BJ (cell line): ENCODE data around the gene SLC25A51. TPM values are rescaled to one million over a fixed set of nuclear protein-coding genes. Genes with fewer than 3 reads are reported as not detected.

Experiments
- CTCF ChIA-PET: fragments of 350-600 bp; formaldehyde crosslinking; extraction: SDS; loops from one replicate; lab custom pipeline; 2021; ENCODE audit warnings: antibody characterized with exemption, inconsistent platforms; lab: Yijun Ruan, JAX
- POLR2A ChIA-PET: fragments of 300-600 bp; sonication (Branson Sonifier 250); formaldehyde crosslinking; extraction: SDS; loops from one replicate; lab custom pipeline; 2021; ENCODE audit warnings: antibody characterized with exemption; lab: Charles Lee
- DNase-seq: peaks from one replicate; pipeline ENCODE4 v3.0.0-alpha.2; 2011; ENCODE audit warnings: low read depth
- H3K27me3 ChIP-seq: 2 replicates; pipeline ENCODE4 v1.6.0; 2011; ENCODE audit warnings: low read length; ENCODE audit not compliant: control insufficient read depth, insufficient read depth
- H3K36me3 ChIP-seq: 2 replicates; pipeline ENCODE4 v1.5.1; 2011; ENCODE audit warnings: low read length; ENCODE audit not compliant: control insufficient read depth, insufficient read depth
- H3K4me3 ChIP-seq: 2 replicates; pipeline ENCODE4 v1.5.1; 2011; ENCODE audit warnings: low read depth, mild to moderate bottlenecking, control low read depth, low read length
- polyA minus RNA-seq: library from RNA; depleted of rRNA, polyadenylated mRNA; stranded (reverse); fragments of >200 nt; gene quantifications from 2 replicates; pipeline ENCODE4 v1.2.3, GENCODE V29; 2011; rRNA and poly(A)+ RNA removed
- polyA plus RNA-seq: library from polyadenylated mRNA; depleted of rRNA; stranded (reverse); fragments of >200 nt; gene quantifications from 2 replicates; pipeline ENCODE4 v1.2.3, GENCODE V29; 2011; rRNA removed
- TF ChIP-seq, protein P1 (sequence below): IDR thresholded peaks from 2 replicates; pipeline ENCODE4 v1.5.1; 2011; ENCODE audit warnings: low read depth, mild to moderate bottlenecking, control low read depth, inconsistent platforms, low read length, moderate library complexity; ENCODE audit not compliant: insufficient read depth

The SLC25A51 gene
- polyA plus RNA-seq (15.6 and 24.4 TPM in 2 replicates), polyA minus RNA-seq (38.2 and 51.5 TPM in 2 replicates)

DNA sequence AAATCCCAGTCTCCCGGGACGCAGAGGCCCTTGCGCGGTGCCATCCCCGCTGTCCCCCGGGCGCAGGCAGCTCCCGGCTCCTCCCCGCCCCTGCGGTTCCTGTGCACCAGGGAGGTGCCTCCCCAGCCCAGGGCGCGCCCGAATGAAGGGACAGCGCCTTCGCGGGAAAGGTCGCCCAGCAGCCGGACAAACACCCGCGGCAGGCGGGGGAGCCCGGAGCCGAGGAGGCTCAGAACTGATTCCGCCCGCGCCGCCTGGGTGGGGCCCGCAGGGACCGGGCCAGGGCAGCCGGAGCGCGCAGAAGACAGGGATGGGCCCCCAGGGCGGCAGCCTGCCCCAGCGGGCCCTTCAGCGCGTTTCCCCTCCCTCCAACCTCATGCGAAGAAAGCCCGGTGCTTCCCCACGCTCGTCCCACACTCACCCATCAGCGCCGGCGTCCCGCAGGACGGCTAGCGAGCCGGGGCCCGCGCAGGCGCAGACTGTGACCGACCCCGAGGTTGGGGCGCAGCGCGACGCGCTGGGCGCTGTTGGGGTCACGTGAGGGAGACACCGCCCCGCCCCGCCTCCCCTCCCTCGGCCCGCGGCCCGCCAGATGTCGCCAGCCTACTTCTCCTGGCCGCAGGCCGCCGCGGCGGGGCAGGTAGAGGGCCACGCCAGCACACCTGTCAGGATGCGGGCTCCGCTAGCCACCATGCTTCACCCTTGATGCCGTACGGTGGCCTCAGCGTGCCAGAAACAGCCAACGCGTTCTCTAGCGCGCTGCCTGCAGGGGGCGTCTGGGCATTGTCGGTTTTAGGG is at the start of gene SLC25A51:
TSS of gene SLC25A51 (minus strand) at position 481 of the 798 bp plus-strand sequence. CDS start 15,577 bp downstream, outside the sequence.
- H3K4me3 ChIP-seq = peak within 1 kb of the TSS; percentile 84
- POLR2A ChIA-PET = no interaction called here

GRCh38 chr9:37953206-37953774 is 49.4 kb upstream of the SLC25A51 start:
- Histone ChIP-seq H3K36me3 (peaks cover 7% of the 10 kb centered on the region), H3K27me3 (no peaks in the 10 kb centered on the region), H3K4me3 (no peak overlapping the region)
- ChIA-PET CTCF (no interaction called here), POLR2A (no interaction called here)
- TF ChIP-seq, protein P1, sequence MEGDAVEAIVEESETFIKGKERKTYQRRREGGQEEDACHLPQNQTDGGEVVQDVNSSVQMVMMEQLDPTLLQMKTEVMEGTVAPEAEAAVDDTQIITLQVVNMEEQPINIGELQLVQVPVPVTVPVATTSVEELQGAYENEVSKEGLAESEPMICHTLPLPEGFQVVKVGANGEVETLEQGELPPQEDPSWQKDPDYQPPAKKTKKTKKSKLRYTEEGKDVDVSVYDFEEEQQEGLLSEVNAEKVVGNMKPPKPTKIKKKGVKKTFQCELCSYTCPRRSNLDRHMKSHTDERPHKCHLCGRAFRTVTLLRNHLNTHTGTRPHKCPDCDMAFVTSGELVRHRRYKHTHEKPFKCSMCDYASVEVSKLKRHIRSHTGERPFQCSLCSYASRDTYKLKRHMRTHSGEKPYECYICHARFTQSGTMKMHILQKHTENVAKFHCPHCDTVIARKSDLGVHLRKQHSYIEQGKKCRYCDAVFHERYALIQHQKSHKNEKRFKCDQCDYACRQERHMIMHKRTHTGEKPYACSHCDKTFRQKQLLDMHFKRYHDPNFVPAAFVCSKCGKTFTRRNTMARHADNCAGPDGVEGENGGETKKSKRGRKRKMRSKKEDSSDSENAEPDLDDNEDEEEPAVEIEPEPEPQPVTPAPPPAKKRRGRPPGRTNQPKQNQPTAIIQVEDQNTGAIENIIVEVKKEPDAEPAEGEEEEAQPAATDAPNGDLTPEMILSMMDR = no peak
- no peak for DNase-seq

More for the DNA sequence above, at the start of gene SLC25A51:
- Histone ChIP-seq H3K27me3 (no peaks in the 10 kb centered on the region), H3K36me3 (no peaks in the 10 kb centered on the region)
- CTCF ChIA-PET = interaction anchor here (0.7 to 3.0 kb wide), 15 partner anchors 10 to 503 kb away, joined by 3 to 15 read pairs (median 4); partner anchors contain the start of gene SHB
- DNase-seq = peak; percentile 44
- TF ChIP-seq, protein P1 = peak; percentile 98

DNA sequence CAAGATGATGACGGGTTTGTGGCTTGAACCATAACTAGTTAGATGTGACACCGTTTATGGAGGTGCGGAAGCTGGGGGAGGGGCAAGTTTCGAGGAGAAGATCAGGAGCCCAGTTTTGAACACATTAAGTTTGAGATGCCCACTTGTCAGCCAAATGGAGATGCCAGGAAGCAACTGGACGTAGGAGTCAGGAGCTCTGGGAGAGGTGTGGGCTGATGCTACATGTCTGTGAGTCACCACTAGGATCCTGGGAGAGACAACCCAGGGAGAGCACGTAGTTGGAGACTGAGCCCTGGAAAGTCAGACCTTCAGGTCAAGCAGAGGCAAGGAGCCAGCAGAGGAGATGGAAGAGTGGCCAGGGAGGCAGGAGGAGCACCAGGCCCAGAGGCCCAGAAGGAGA is 48.8 kb upstream of the SLC25A51 start:
- TF ChIP-seq, protein P1 = no peak
- H3K27me3 ChIP-seq = no peaks in the 10 kb centered on the region
- peak; percentile 54 for DNase-seq
- no peak overlapping the region for H3K4me3 ChIP-seq
- ChIA-PET CTCF (interaction anchor here (1.8 kb wide), 1 partner anchor 14 kb away, joined by 4 read pairs; no protein-coding TSS in a partner anchor), POLR2A (no interaction called here)
- H3K36me3 ChIP-seq = peaks cover 10% of the 10 kb centered on the region

DNA sequence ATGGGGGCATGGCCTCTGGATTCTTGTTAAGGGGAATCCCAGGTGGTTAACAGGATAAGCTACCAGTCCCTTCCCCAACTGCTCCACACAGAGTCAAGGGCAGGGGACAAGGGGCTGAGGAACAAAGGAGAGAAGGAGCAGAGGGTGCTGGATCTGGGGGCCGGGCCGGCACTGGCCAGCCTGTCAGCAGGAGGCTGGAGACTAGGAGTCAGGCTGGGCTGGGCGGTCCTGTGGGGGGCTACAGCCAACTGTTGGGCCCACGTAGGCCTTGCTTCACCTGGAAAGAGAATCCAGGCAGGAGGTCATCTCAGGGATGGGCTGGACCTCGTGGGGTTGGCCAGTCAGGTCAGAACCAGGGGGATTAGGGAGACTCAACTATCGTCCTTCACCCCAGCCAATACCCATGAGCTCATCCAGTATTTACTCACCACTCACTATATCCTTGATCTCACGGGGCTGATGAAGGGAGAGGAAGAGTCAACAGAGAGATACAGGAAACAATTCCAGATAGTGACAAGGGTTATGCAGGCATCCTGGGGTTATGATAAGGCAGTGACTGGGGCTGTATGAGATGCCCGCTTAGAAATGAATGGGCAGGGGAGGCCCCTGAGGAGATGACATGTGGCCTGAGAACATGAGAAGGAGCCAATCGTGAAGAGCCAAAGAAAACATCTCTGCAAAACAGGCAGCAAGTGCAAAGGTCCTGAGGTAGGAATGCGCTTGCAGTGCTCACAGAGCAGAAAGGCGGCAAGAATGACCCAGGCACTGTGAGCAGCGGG is 47.9 kb upstream of the SLC25A51 start:
- no peak for DNase-seq
- Histone ChIP-seq H3K4me3 (no peak overlapping the region), H3K36me3 (peaks cover 15% of the 10 kb centered on the region), H3K27me3 (no peaks in the 10 kb centered on the region)
- POLR2A ChIA-PET = no interaction called here
- TF ChIP-seq, protein P1 = no peak
- CTCF ChIA-PET = interaction anchor here (1.0 to 1.8 kb wide), 2 partner anchors 15 to 38 kb away, joined by 4 read pairs; no protein-coding TSS in a partner anchor
